K562 (cell line): ENCODE measurements around the gene ARHGEF4. TPM values are rescaled to one million over a fixed set of nuclear protein-coding genes. Genes with fewer than 3 reads are reported as not detected.

ENCODE experiments used
- ATAC-seq: fragments of 200-7000 bp; cut with Tn5 transposase; 3 replicates; pipeline ENCODE4 v1.9.1; 2020; ENCODE audit warnings: moderate library complexity
- BruUV-seq: library from RNA; stranded (reverse); fragments of 400-500 nt; replicated peaks from 2 replicates; lab custom pipeline; 2021; lab: Mats Ljungman, UMichigan
- CTCF ChIA-PET: fragments of 300-600 bp; formaldehyde crosslinking; extraction: SDS; loops from one replicate; lab custom pipeline; 2021; ENCODE audit warnings: low intra/inter-chr PET ratio; lab: Yijun Ruan, JAX
- POLR2A ChIA-PET: fragments of 300-600, 350-650 bp; sonication (Branson Sonifier 250); formaldehyde crosslinking; extraction: SDS; loops from one replicate; lab custom pipeline; 2021; ENCODE audit warnings: antibody characterized with exemption, inconsistent platforms; lab: Yijun Ruan, JAX
- DNase-seq, 4 experiments: peaks; one replicate each; pipeline versions ENCODE4 v3.0.0 to v3.0.0-alpha.2; 2011 to 2018; ENCODE audit warnings: low spot score in 3 of 4, mixed read lengths in 3 of 4; ENCODE audit errors: extremely low read depth in 1 of 4
- FAIRE-seq: peaks from 2 replicates; lab custom pipeline; 2011; peaks lifted over from hg19 to GRCh38; lab: Jason Lieb, UNC
- H2AFZ ChIP-seq: 2 replicates; pipeline ENCODE4 v1.6.0; 2011; ENCODE audit warnings: low read depth, low read length, control low read depth, inconsistent platforms
- H3K27ac ChIP-seq: fragments of 200-600 bp; 3 replicates; pipeline ENCODE4 v1.8.0; 2011; ENCODE audit warnings: low read depth, mild to moderate bottlenecking, control low read depth, inconsistent platforms, low read length, moderate library complexity, mixed read lengths; ENCODE audit errors: extremely low read depth
- H3K27me3 ChIP-seq, 2 experiments: fragments of 300-600 bp in 1 of 2; 2 replicates in 1 of 2; 3 replicates in 1 of 2; pipeline versions ENCODE4 v1.6.0 to v1.8.0; 2011; ENCODE audit warnings: inconsistent platforms in 2 of 2, low read length in 2 of 2, mild to moderate bottlenecking in 1 of 2, mixed read lengths in 1 of 2, moderate library complexity in 1 of 2; ENCODE audit not compliant: control insufficient read depth in 2 of 2, insufficient read depth in 2 of 2
- H3K36me3 ChIP-seq: fragments of 300-600 bp; 3 replicates; pipeline ENCODE4 v1.8.0; 2011; ENCODE audit warnings: mild to moderate bottlenecking, low read length, inconsistent platforms; ENCODE audit not compliant: control insufficient read depth, insufficient read depth
- H3K4me1 ChIP-seq, 2 experiments: fragments of 200-600 bp in 1 of 2; replicated peaks in 1 of 2; 2 replicates in 1 of 2; 3 replicates in 1 of 2; pipeline versions ENCODE4 v1.5.1 to v1.8.0; 2011; ENCODE audit warnings: inconsistent platforms in 2 of 2, low read length in 2 of 2, mild to moderate bottlenecking in 1 of 2, mixed read lengths in 1 of 2, moderate library complexity in 1 of 2; ENCODE audit not compliant: control insufficient read depth in 2 of 2, insufficient read depth in 2 of 2
- H3K4me2 ChIP-seq: 2 replicates; pipeline ENCODE4 v1.6.1; 2011; ENCODE audit warnings: low read length, control low read depth, inconsistent platforms, mixed read lengths; ENCODE audit not compliant: insufficient read depth
- H3K4me3 ChIP-seq: fragments of 200-600 bp; sonication (generic), shearing (Covaris generic); 2 replicates; pipeline ENCODE4 v1.5.1; 2016; ENCODE audit warnings: control low read depth, inconsistent platforms
- H3K79me2 ChIP-seq: fragments of 200-600 bp; 3 replicates; pipeline ENCODE4 v1.8.0; 2011; ENCODE audit warnings: low read length, inconsistent platforms; ENCODE audit not compliant: control insufficient read depth, insufficient read depth
- H3K9ac ChIP-seq, 2 experiments: 2 replicates each; pipeline versions ENCODE4 v1.6.0 to v1.6.1; 2011; ENCODE audit warnings: low read depth in 2 of 2, low read length in 2 of 2, control low read depth in 1 of 2, inconsistent platforms in 1 of 2, mild to moderate bottlenecking in 1 of 2, mixed read lengths in 1 of 2; ENCODE audit not compliant: insufficient read depth in 1 of 2
- H3K9me1 ChIP-seq: one replicate; pipeline ENCODE4 v1.6.0; 2011; ENCODE audit warnings: inconsistent platforms, mild to moderate bottlenecking, low read length, moderate library complexity; ENCODE audit not compliant: control insufficient read depth, insufficient read depth
- H3K9me3 ChIP-seq: replicated peaks from 2 replicates; pipeline ENCODE4 v1.5.1; 2011; ENCODE audit warnings: low read depth, low read length, inconsistent platforms; ENCODE audit not compliant: control insufficient read depth, insufficient read depth
- H4K20me1 ChIP-seq: replicated peaks from 2 replicates; pipeline ENCODE4 v1.6.1; 2011; ENCODE audit warnings: low read length, inconsistent platforms, mixed read lengths; ENCODE audit not compliant: control insufficient read depth, insufficient read depth
- CBX1 ChIP-seq: sonication (generic); IDR thresholded peaks from 2 replicates; pipeline ENCODE4 v1.6.1; 2016; ENCODE audit warnings: antibody characterized with exemption, low read depth, mild to moderate bottlenecking
- CTBP1 ChIP-seq: fragments of 450-650 bp; IDR thresholded peaks from 2 replicates; pipeline ENCODE4 v1.6.1; 2016; ENCODE audit warnings: borderline replicate concordance
- CXXC5 ChIP-seq: fragments of 250-450 bp; sonication (Bioruptor Pico); IDR thresholded peaks from 2 replicates; pipeline ENCODE4 v1.8.0; 2022; ENCODE audit warnings: inconsistent platforms, mild to moderate bottlenecking, moderate library complexity
- DDX20 ChIP-seq: fragments of 450-650 bp; IDR thresholded peaks from 2 replicates; pipeline ENCODE4 v1.6.1; 2016; ENCODE audit warnings: missing genetic modification characterization, low read depth, mild to moderate bottlenecking, missing compliant biosample characterization, moderate library complexity
- EGR1 ChIP-seq: fragments of 450-650 bp; conservative IDR thresholded peaks from 2 replicates; pipeline ENCODE4 v1.6.1; 2017; ENCODE audit warnings: mild to moderate bottlenecking
- ELK3 ChIP-seq: fragments of 450-650 bp; formaldehyde crosslinking; IDR thresholded peaks from 2 replicates; pipeline ENCODE4 v1.4.0; 2020; ENCODE audit warnings: mild to moderate bottlenecking
- GABPB1 ChIP-seq: sonication (generic); formaldehyde crosslinking; IDR thresholded peaks from 2 replicates; pipeline ENCODE4 v1.8.0; 2022; ENCODE audit warnings: mild to moderate bottlenecking, missing genetic modification reagents
- HEY1 ChIP-seq: fragments of 250-450 bp; sonication (Bioruptor Pico); IDR thresholded peaks from 2 replicates; pipeline ENCODE4 v1.5.0; 2020; ENCODE audit warnings: mild to moderate bottlenecking, moderate library complexity, borderline replicate concordance
- MCM5 ChIP-seq: fragments of 450-650 bp; IDR thresholded peaks from 2 replicates; pipeline ENCODE4 v1.6.1; 2016; ENCODE audit warnings: low read depth
- NFIC ChIP-seq: fragments of 450-650 bp; IDR thresholded peaks from 2 replicates; pipeline ENCODE4 v1.6.1; 2017; ENCODE audit warnings: mild to moderate bottlenecking, inconsistent platforms
- NRF1 ChIP-seq, 2 experiments: fragments of 450-650 bp; IDR thresholded peaks in 1 of 2; conservative IDR thresholded peaks in 1 of 2; 2 replicates each; pipeline ENCODE4 v1.6.1; 2014; ENCODE audit warnings: mild to moderate bottlenecking in 2 of 2
- SIN3A ChIP-seq, 2 experiments: fragments of 150-350 bp in 1 of 2; IDR thresholded peaks; 2 replicates each; pipeline ENCODE4 v1.6.1; 2011 to 2016; ENCODE audit warnings: borderline replicate concordance in 2 of 2, low read depth in 2 of 2, low read length in 2 of 2, mild to moderate bottlenecking in 2 of 2, moderate library complexity in 2 of 2; ENCODE audit not compliant: control insufficient read depth in 1 of 2
- TBP ChIP-seq: optimal IDR thresholded peaks from 2 replicates; pipeline ENCODE3; 2011; ENCODE audit warnings: low read depth, low read length, improper control_type of control experiment
- ZNF584 ChIP-seq: fragments of 200-800 bp; sonication (Bioruptor generic); IDR thresholded peaks from 2 replicates; pipeline ENCODE4 v1.6.1; 2016; ENCODE audit warnings: low read depth, mild to moderate bottlenecking, missing genetic modification characterization, missing compliant biosample characterization
- ZNF76 ChIP-seq: fragments of 250-450 bp; sonication (Bioruptor Pico); IDR thresholded peaks from 2 replicates; pipeline ENCODE4 v1.4.0; 2020; ENCODE audit warnings: mild to moderate bottlenecking, moderate library complexity, borderline replicate concordance
- WGBS: fragments of 100-300 bp; shearing (Covaris generic); methylation state at CpG from one replicate; pipeline ENCODE4 v1.1.6; 2016; ENCODE audit warnings: low coverage, mixed read lengths; ENCODE audit not compliant: insufficient coverage; ENCODE audit errors: missing lambda C conversion rate; 5-methylcytosine and 5-hydroxymethylcytosine counted together
- in situ Hi-C: fragments of 300-500 bp; cut with MboI; formaldehyde crosslinking; loops from 4 replicates; pipeline ENCODE4 v1.15.0; 2018; ENCODE audit warnings: inconsistent platforms, mixed read lengths
- intact Hi-C: fragments of 100-400 bp; cut with micrococcal nuclease; formaldehyde crosslinking; loops from 2 replicates; pipeline ENCODE4 v1.14.2; 2022
- polyA plus RNA-seq, 8 experiments: library from polyadenylated mRNA; depleted of rRNA in 4 of 8; stranded (reverse) in 5 of 8; unstranded in 3 of 8; fragments of >200 nt; fragmentation: Nextera tagmentation in 2 of 8; fragmentation: Illumina TruSeq in 1 of 8; extraction: Ambion mirVana in 2 of 8; extraction: Trizol in 1 of 8; gene quantifications; 2 replicates each; pipeline versions ENCODE4 v1.2.1 to v1.2.3, GENCODE V29; 2011 to 2014; ENCODE audit warnings: inconsistent platforms in 1 of 8, missing spikeins in 1 of 8
- total RNA-seq, 7 experiments: library from RNA; depleted of rRNA in 6 of 7; stranded (reverse); fragments of >200 nt in 6 of 7; fragmentation: Illumina TruSeq in 2 of 7; extraction: Trizol in 2 of 7; gene quantifications; 2 replicates each; pipeline versions ENCODE4 v1.2.1 to v1.2.3, GENCODE V29; 2011 to 2021; ENCODE audit warnings: low replicate concordance in 1 of 7
- TF ChIP-seq, protein P1 (sequence below): fragments of 200-800 bp; sonication (Bioruptor generic); IDR thresholded peaks from 2 replicates; pipeline ENCODE4 v1.6.1; 2016; ENCODE audit warnings: missing genetic modification characterization, missing compliant biosample characterization
- TF ChIP-seq, protein P2 (sequence below): fragments of 450-650 bp; IDR thresholded peaks from 2 replicates; pipeline ENCODE4 v1.6.1; 2016; ENCODE audit warnings: antibody characterized with exemption

The ARHGEF4 gene
- total and polyA plus RNA-seq, 9 of the 15 experiments (the other 6 are each of a cell fraction or from before 2014, with no cell fraction given) = not detected

DNA sequence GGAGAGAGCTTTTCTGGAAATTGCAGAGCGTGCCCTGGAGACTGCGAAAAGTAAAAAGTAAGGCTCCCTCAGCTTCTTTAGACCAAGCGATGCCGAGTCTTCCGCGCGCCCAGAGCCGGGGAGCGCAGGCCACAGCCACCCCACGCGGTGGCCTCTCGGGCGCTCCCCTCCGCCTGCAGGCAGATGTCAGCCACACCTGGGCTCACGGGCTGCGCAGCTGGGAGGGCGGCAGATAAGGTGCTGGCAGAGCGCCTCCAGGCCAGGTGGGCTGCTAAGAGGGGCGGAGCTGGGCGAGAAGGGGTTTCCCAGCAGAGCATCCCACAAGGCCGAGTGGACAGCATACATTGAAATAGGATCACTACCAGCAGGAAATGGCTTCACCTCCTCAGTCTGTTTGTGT, 81.7 kb downstream of the ARHGEF4 start:
- intact Hi-C loops = no loop called here
- ChIA-PET CTCF (no interaction called here), POLR2A (no interaction called here)
- Histone ChIP-seq H3K4me1 (0 out of 5 replicates have a peak, but pooled peaks cover 0 to 3% of the 10 kb centered on the region in 2 experiments), H4K20me1 (0 out of 2 replicates have a peak, but pooled peaks cover 8% of the 10 kb centered on the region), H3K79me2 (no peaks in the 10 kb centered on the region), H3K27me3 (peaks cover 31 to 54% of the 10 kb centered on the region in 2 experiments; a peak in 4 of 5 replicates), H3K9me3 (no peaks in the 10 kb centered on the region), H3K9me1 (peaks cover 2% of the 10 kb centered on the region), H3K4me3 (no peak overlapping the region), H3K4me2 (no peak overlapping the region)
- WGBS = 12% methylated on average over 17 of the region's 21 CpGs
- DNase-seq (no peak), FAIRE-seq (no peak), ATAC-seq (no peak)
- in situ Hi-C loops = no loop called here
- BruUV-seq = no TSS peak
- TF ChIP-seq GABPB1 (CRISPR knock-in tag) (no peak), MCM5 (no peak), NFIC (no peak), CBX1 (no peak), ZNF584 (CRISPR knock-in tag) (no peak), SIN3A (IDR thresholded peaks at IDR 0.05; ENCODE audit: borderline replicate concordance in 2 of 2, control insufficient read depth in 1 of 2, low read depth in 2 of 2, low read length in 2 of 2) (no peak), ZNF76 (CRISPR knock-in tag) (no peak), EGR1 (no peak), DDX20 (tag) (no peak), CTBP1 (no peak), ELK3 (CRISPR knock-in tag) (no peak), TBP (no peak), HEY1 (CRISPR knock-in tag) (no peak), CXXC5 (CRISPR knock-in tag) (no peak), NRF1 (conservative IDR thresholded peaks at IDR 0.05 in 1 of 2, IDR thresholded peaks at IDR 0.05 in 1 of 2) (no peak)
- TF ChIP-seq, protein P1, sequence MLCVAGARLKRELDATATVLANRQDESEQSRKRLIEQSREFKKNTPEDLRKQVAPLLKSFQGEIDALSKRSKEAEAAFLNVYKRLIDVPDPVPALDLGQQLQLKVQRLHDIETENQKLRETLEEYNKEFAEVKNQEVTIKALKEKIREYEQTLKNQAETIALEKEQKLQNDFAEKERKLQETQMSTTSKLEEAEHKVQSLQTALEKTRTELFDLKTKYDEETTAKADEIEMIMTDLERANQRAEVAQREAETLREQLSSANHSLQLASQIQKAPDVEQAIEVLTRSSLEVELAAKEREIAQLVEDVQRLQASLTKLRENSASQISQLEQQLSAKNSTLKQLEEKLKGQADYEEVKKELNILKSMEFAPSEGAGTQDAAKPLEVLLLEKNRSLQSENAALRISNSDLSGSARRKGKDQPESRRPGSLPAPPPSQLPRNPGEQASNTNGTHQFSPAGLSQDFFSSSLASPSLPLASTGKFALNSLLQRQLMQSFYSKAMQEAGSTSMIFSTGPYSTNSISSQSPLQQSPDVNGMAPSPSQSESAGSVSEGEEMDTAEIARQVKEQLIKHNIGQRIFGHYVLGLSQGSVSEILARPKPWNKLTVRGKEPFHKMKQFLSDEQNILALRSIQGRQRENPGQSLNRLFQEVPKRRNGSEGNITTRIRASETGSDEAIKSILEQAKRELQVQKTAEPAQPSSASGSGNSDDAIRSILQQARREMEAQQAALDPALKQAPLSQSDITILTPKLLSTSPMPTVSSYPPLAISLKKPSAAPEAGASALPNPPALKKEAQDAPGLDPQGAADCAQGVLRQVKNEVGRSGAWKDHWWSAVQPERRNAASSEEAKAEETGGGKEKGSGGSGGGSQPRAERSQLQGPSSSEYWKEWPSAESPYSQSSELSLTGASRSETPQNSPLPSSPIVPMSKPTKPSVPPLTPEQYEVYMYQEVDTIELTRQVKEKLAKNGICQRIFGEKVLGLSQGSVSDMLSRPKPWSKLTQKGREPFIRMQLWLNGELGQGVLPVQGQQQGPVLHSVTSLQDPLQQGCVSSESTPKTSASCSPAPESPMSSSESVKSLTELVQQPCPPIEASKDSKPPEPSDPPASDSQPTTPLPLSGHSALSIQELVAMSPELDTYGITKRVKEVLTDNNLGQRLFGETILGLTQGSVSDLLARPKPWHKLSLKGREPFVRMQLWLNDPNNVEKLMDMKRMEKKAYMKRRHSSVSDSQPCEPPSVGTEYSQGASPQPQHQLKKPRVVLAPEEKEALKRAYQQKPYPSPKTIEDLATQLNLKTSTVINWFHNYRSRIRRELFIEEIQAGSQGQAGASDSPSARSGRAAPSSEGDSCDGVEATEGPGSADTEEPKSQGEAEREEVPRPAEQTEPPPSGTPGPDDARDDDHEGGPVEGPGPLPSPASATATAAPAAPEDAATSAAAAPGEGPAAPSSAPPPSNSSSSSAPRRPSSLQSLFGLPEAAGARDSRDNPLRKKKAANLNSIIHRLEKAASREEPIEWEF = no peak
- TF ChIP-seq, protein P2, sequence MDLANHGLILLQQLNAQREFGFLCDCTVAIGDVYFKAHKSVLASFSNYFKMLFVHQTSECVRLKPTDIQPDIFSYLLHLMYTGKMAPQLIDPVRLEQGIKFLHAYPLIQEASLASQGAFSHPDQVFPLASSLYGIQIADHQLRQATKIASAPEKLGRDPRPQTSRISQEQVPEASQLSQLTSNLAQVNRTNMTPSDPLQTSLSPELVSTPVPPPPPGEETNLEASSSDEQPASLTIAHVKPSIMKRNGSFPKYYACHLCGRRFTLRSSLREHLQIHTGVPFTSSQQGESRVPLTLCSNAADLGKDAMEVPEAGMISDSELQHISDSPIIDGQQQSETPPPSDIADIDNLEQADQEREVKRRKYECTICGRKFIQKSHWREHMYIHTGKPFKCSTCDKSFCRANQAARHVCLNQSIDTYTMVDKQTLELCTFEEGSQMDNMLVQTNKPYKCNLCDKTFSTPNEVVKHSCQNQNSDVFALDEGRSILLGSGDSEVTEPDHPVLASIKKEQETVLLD = no peak
- TF ChIP-seq, all 486 proteins: peak for 0
- H3K27ac ChIP-seq = no peak overlapping the region
- H2AFZ ChIP-seq = no peak overlapping the region
- H3K9ac ChIP-seq = no peak overlapping the region
- no peaks in the 10 kb centered on the region for H3K36me3 ChIP-seq
